ENCODE results near the gene PCDHB1. TPM values are rescaled to one million over a fixed set of nuclear protein-coding genes. Genes with fewer than 3 reads are reported as not detected.
A peak's percentile ranks its signal among the peaks of the same experiment; 100 is the strongest.

The PCDHB1 gene
- total RNA-seq, 1 experiment from 2014 or later = 0.07 TPM

DNA sequence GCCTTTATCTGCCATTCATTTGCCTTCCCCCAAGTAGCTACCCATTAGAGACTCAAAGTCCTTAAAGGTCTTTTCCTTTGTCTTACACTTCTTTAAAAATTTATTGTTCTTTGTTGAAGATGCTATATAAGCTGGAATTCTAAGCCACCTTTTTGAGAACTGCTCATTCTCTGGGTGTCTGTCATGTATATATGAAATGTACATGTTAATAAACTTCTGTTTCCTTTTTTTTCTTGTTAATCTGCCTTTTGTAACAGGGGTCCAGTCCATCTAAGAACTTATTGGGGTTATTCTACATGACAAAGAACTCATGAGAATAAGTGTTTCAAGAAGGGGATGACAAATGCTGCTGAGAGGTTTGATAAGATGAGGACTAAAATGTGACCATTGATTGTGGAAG is 43.4 kb upstream of the PCDHB1 start:
- CTCF ChIA-PET = no interaction called here
- H3K4me3 ChIP-seq (ENCODE audit: low read length) = no peak overlapping the region
- peaks cover 21% of the 10 kb centered on the region for H3K4me1 ChIP-seq (ENCODE audit: insufficient read depth, low read length)
- H3K36me3 ChIP-seq (ENCODE audit: low read depth, low read length) = no peaks in the 10 kb centered on the region; the same call in 1 of the 2 replicates
- no peak overlapping the region for H3K4me2 ChIP-seq (ENCODE audit: low read length)
- DNase-seq (no peak), ATAC-seq (no peak)
- TF ChIP-seq EZH2phosphoT487 (IDR thresholded peaks at IDR 0.05; ENCODE audit: borderline replicate concordance, low read length) (no peak), EZH2 (IDR thresholded peaks at IDR 0.05; ENCODE audit: low read length, unreplicated experiment) (no peak)
- TF ChIP-seq, protein P1, sequence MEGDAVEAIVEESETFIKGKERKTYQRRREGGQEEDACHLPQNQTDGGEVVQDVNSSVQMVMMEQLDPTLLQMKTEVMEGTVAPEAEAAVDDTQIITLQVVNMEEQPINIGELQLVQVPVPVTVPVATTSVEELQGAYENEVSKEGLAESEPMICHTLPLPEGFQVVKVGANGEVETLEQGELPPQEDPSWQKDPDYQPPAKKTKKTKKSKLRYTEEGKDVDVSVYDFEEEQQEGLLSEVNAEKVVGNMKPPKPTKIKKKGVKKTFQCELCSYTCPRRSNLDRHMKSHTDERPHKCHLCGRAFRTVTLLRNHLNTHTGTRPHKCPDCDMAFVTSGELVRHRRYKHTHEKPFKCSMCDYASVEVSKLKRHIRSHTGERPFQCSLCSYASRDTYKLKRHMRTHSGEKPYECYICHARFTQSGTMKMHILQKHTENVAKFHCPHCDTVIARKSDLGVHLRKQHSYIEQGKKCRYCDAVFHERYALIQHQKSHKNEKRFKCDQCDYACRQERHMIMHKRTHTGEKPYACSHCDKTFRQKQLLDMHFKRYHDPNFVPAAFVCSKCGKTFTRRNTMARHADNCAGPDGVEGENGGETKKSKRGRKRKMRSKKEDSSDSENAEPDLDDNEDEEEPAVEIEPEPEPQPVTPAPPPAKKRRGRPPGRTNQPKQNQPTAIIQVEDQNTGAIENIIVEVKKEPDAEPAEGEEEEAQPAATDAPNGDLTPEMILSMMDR (conservative IDR thresholded peaks at IDR 0.05; ENCODE audit: low read depth, low read length) = no peak
- no peaks in the 10 kb centered on the region for H3K9me3 ChIP-seq (ENCODE audit: low read length)
- no peaks in the 10 kb centered on the region for H3K79me2 ChIP-seq (ENCODE audit: low read length)
- no peak overlapping the region for H3K9ac ChIP-seq (ENCODE audit: low read length)
- H4K20me1 ChIP-seq (ENCODE audit: low read length) = no peaks in the 10 kb centered on the region
- H3K9me2 ChIP-seq (replicated peaks; ENCODE audit: low read length) = no peaks in the 10 kb centered on the region
- H3F3A ChIP-seq (ENCODE audit: low read length, unreplicated experiment) = peaks cover 6% of the 10 kb centered on the region
- no peaks in the 10 kb centered on the region for H3K27me3 ChIP-seq (ENCODE audit: low read length)
- no peak overlapping the region for H3K27ac ChIP-seq (ENCODE audit: low read length)
- no peak overlapping the region for H2AFZ ChIP-seq (ENCODE audit: low read length)
- intact Hi-C loops (cut with micrococcal nuclease) = no loop called here
- no TSS peak for BruUV-seq (replicated peaks)
- POLR2A ChIA-PET (ENCODE audit: unreplicated experiment) = no interaction called here

DNA sequence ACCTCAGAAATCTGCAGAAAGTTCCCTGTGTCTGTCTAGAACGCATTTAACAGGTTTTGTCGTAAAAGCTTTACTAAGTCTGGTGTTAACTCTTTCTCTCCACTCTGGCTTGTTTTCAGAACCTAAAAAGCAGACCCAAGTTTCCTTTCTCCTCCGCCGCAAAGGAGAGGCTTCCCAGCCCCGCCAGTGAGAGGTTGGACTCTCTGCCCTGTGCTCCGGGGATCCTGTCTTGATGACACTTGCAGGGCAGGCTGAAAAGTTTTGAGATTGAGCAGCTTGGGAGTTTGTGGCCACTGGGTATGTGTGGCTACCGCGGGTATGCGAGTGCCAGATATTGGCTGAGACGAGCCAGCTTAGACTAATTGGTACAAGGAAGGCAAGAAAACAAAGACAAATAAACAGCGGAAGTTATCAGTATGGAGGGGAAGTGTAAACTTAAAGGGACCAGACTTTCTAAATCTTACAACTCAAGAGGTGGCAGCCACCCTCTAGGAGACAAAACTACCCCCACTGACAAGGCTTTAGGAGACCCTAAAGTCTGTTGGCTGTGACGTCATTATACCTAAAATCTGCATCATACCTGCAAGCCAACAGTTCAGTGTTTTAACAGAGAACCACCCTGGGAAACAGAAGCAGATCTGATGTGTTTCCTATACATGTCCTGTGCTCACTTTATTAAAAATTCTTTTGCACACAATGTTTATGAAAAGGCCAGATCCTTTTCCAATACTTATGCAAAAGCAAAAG is 41.0 kb upstream of the PCDHB1 start:
- Histone ChIP-seq H2AFZ (ENCODE audit: low read length) (no peak overlapping the region), H3K4me2 (ENCODE audit: low read length) (no peak overlapping the region), H3K36me3 (ENCODE audit: low read depth, low read length) (no peaks in the 10 kb centered on the region; the same call in 1 of the 2 replicates), H3K4me3 (ENCODE audit: low read length) (no peak overlapping the region), H3K27ac (ENCODE audit: low read length) (no peak overlapping the region), H4K20me1 (ENCODE audit: low read length) (no peaks in the 10 kb centered on the region), H3K27me3 (ENCODE audit: low read length) (no peaks in the 10 kb centered on the region), H3K9me3 (ENCODE audit: low read length) (no peaks in the 10 kb centered on the region), H3K79me2 (ENCODE audit: low read length) (no peaks in the 10 kb centered on the region), H3K9ac (ENCODE audit: low read length) (no peak overlapping the region), H3K9me2 (replicated peaks; ENCODE audit: low read length) (no peaks in the 10 kb centered on the region), H3F3A (ENCODE audit: low read length, unreplicated experiment) (no peaks in the 10 kb centered on the region), H3K4me1 (ENCODE audit: insufficient read depth, low read length) (peaks cover 6% of the 10 kb centered on the region; the same call in 1 of the 2 replicates)
- intact Hi-C loops (cut with micrococcal nuclease) = no loop called here
- ChIA-PET CTCF (no interaction called here), POLR2A (ENCODE audit: unreplicated experiment) (interaction anchor here (0.6 kb wide), 1 partner anchor 44 kb away, joined by 4 read pairs; the partner anchor contains the start of gene PCDHAC2)
- ATAC-seq = no peak
- BruUV-seq (replicated peaks) = TSS peak; percentile 21
- TF ChIP-seq EZH2phosphoT487 (IDR thresholded peaks at IDR 0.05; ENCODE audit: borderline replicate concordance, low read length) = no peak
- TF ChIP-seq EZH2 (IDR thresholded peaks at IDR 0.05; ENCODE audit: low read length, unreplicated experiment) = no peak
- TF ChIP-seq, protein P1 (conservative IDR thresholded peaks at IDR 0.05; ENCODE audit: low read depth, low read length) = no peak
- no peak for DNase-seq

DNA sequence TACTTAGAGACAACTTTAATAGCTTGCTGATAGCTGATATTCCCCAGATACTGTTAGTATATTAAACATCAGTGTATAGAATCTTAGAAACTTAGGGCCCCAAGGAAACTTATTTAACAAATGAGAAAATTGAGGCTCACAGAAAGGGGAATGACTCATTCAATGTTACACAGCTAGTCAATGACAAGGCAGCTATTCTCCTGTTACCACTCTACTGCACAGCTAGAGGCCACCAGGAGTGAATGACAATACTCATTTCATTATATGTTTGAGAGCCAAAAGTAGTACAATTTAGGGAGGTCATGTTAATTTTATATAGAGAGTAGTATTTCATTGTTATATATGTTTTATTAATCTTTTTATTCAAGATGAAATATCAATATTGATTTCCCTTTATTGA is 33.2 kb upstream of the PCDHB1 start:
- no peaks in the 10 kb centered on the region for H3K79me2 ChIP-seq (ENCODE audit: low read length)
- 0 out of 2 replicates have a peak, but pooled peaks cover 5% of the 10 kb centered on the region for H3K4me1 ChIP-seq (ENCODE audit: insufficient read depth, low read length)

More for the DNA sequence above, 33.2 kb upstream of the PCDHB1 start:
- H3K4me2 ChIP-seq (ENCODE audit: low read length) = no peak overlapping the region
- H3K27me3 ChIP-seq (ENCODE audit: low read length) = no peaks in the 10 kb centered on the region
- H3K9me3 ChIP-seq (ENCODE audit: low read length) = no peaks in the 10 kb centered on the region
- no peaks in the 10 kb centered on the region for H3K9me2 ChIP-seq (replicated peaks; ENCODE audit: low read length)
- BruUV-seq (replicated peaks) = no TSS peak
- no peak overlapping the region for H3K4me3 ChIP-seq (ENCODE audit: low read length)
- ChIA-PET CTCF (no interaction called here), POLR2A (ENCODE audit: unreplicated experiment) (no interaction called here)
- H2AFZ ChIP-seq (ENCODE audit: low read length) = no peak overlapping the region
- no peak overlapping the region for H3K9ac ChIP-seq (ENCODE audit: low read length)
- H3F3A ChIP-seq (ENCODE audit: low read length, unreplicated experiment) = no peaks in the 10 kb centered on the region
- intact Hi-C loops (cut with micrococcal nuclease) = no loop called here
- peak; percentile 59 for ATAC-seq
- H3K36me3 ChIP-seq (ENCODE audit: low read depth, low read length) = no peaks in the 10 kb centered on the region
- TF ChIP-seq, protein P1 (conservative IDR thresholded peaks at IDR 0.05; ENCODE audit: low read depth, low read length) = no peak
- no peak for TF ChIP-seq EZH2 (IDR thresholded peaks at IDR 0.05; ENCODE audit: low read length, unreplicated experiment)
- TF ChIP-seq EZH2phosphoT487 (IDR thresholded peaks at IDR 0.05; ENCODE audit: borderline replicate concordance, low read length) = no peak
- H4K20me1 ChIP-seq (ENCODE audit: low read length) = no peaks in the 10 kb centered on the region
- DNase-seq = peak; percentile 19
- no peak overlapping the region for H3K27ac ChIP-seq (ENCODE audit: low read length)
